ENCODE data around the gene PFDN4.
A peak's percentile ranks its signal among the peaks of the same experiment; 100 is the strongest.

Gene PFDN4, protein sequence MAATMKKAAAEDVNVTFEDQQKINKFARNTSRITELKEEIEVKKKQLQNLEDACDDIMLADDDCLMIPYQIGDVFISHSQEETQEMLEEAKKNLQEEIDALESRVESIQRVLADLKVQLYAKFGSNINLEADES

DNA sequence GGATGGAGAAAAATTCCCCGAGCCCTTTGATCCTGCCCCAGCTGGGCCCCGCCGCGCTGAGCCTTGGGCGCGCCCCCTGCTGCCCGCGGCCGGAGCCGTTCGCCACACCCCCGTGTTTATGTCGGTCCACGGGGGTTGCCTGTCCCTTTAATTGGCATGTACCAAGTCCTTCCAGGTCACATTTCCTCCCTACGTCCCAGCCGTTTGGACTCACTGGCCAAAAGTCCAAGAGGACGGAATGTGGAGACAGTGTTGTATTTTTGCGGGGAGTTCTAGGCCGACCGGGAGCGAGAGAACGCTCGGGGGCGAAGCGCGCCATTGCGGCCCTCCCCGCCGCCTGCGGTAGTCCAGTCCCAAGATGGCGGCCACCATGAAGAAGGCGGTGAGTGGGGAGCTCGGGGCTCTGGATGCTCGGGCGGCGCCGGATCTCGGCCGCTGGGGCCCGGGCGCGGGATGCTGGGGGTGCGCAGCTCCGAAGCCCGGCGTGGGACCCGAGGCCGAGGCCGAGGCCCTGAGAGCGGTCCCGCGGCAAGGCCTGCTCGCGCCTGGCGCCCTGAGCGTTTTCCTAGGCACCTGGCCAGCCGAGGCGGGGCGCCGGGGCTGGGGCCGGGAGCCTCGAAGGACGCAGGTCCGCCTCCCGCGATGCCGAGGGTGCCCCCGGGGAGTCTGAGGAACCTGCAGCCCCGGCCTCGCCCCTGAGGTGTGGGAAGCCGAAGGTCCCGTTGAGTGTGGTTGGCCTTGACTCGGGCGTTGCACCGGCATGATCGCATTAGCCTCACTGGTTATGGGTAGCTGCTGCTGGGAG lies at the start of gene PFDN4:
PFDN4 (plus strand) TSS at position 345 of the 805 bp plus-strand sequence; CDS start at position 359, 14 bp downstream.
- H3K9me2 ChIP-seq (replicated peaks; ENCODE audit: control insufficient read depth, low read length) = no peaks in the 10 kb centered on the region
- H3K27me3 ChIP-seq (ENCODE audit: control insufficient read depth, low read length) = peaks cover 10% of the 10 kb centered on the region; the same call in 1 of the 2 replicates
- H3K9me3 ChIP-seq (ENCODE audit: control insufficient read depth, insufficient read depth, low read length) = no peaks in the 10 kb centered on the region
- H3K4me1 ChIP-seq (ENCODE audit: control insufficient read depth, low read length) = peaks cover 12% of the 10 kb centered on the region
- peaks cover 50% of the 10 kb centered on the region for H3K79me2 ChIP-seq (ENCODE audit: control insufficient read depth, low read length)
- H3K4me3 ChIP-seq (ENCODE audit: low read length) = peak within 1 kb of the TSS; percentile 90
- no peaks in the 10 kb centered on the region for H4K20me1 ChIP-seq (ENCODE audit: control insufficient read depth, insufficient read depth, low read depth, low read length)
- peak within 1 kb of the TSS; percentile 54 for H3K27ac ChIP-seq (ENCODE audit: low read depth, low read length)
- H3F3A ChIP-seq (ENCODE audit: control insufficient read depth, insufficient read depth) = no peaks in the 10 kb centered on the region
- no peak for TF ChIP-seq EZH2phosphoT487 (IDR thresholded peaks at IDR 0.05; ENCODE audit: borderline replicate concordance, low read length)
- TF ChIP-seq, protein P1, sequence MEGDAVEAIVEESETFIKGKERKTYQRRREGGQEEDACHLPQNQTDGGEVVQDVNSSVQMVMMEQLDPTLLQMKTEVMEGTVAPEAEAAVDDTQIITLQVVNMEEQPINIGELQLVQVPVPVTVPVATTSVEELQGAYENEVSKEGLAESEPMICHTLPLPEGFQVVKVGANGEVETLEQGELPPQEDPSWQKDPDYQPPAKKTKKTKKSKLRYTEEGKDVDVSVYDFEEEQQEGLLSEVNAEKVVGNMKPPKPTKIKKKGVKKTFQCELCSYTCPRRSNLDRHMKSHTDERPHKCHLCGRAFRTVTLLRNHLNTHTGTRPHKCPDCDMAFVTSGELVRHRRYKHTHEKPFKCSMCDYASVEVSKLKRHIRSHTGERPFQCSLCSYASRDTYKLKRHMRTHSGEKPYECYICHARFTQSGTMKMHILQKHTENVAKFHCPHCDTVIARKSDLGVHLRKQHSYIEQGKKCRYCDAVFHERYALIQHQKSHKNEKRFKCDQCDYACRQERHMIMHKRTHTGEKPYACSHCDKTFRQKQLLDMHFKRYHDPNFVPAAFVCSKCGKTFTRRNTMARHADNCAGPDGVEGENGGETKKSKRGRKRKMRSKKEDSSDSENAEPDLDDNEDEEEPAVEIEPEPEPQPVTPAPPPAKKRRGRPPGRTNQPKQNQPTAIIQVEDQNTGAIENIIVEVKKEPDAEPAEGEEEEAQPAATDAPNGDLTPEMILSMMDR (IDR thresholded peaks at IDR 0.05; ENCODE audit: low read depth, low read length, poor library complexity, severe bottlenecking) = peak; percentile 88
- H3K36me3 ChIP-seq (ENCODE audit: control insufficient read depth, low read length) = no peaks in the 10 kb centered on the region; the same call in 1 of the 2 replicates
- H3K4me2 ChIP-seq (ENCODE audit: low read length) = peak within 1 kb of the TSS; percentile 77

DNA sequence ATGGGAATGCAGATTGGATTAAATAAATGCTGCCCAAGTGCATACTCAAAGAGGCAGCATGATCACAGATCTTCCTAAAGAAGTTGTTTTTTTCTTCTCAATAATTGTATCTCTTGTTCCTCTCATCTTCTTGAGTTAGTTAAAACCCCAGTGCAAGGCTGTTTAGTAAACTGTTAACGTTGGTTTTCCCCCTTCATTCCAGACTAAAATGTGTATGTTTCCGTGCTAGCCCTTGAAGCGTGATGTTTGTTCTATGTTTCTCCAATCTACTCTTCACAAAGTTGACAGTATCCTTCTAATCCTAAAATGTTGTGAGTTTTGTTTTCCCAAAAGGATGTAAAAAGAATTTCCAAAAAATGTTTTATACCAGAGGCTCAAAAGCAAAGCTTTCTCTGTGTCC lies 49.7 kb upstream of the PFDN4 start:
- Histone ChIP-seq H3F3A (ENCODE audit: control insufficient read depth, insufficient read depth) (no peaks in the 10 kb centered on the region), H3K36me3 (ENCODE audit: control insufficient read depth, low read length) (no peaks in the 10 kb centered on the region), H3K79me2 (ENCODE audit: control insufficient read depth, low read length) (no peaks in the 10 kb centered on the region), H3K27me3 (ENCODE audit: control insufficient read depth, low read length) (no peaks in the 10 kb centered on the region), H3K4me1 (ENCODE audit: control insufficient read depth, low read length) (no peaks in the 10 kb centered on the region), H3K4me3 (ENCODE audit: low read length) (no peak overlapping the region), H3K9me2 (replicated peaks; ENCODE audit: control insufficient read depth, low read length) (no peaks in the 10 kb centered on the region), H4K20me1 (ENCODE audit: control insufficient read depth, insufficient read depth, low read depth, low read length) (no peaks in the 10 kb centered on the region; the same call in 1 of the 2 replicates), H3K9me3 (ENCODE audit: control insufficient read depth, insufficient read depth, low read length) (no peaks in the 10 kb centered on the region), H3K4me2 (ENCODE audit: low read length) (no peak overlapping the region), H3K27ac (ENCODE audit: low read depth, low read length) (no peak overlapping the region)
- no peak for TF ChIP-seq EZH2phosphoT487 (IDR thresholded peaks at IDR 0.05; ENCODE audit: borderline replicate concordance, low read length)
- TF ChIP-seq, protein P1 (IDR thresholded peaks at IDR 0.05; ENCODE audit: low read depth, low read length, poor library complexity, severe bottlenecking) = no peak

DNA sequence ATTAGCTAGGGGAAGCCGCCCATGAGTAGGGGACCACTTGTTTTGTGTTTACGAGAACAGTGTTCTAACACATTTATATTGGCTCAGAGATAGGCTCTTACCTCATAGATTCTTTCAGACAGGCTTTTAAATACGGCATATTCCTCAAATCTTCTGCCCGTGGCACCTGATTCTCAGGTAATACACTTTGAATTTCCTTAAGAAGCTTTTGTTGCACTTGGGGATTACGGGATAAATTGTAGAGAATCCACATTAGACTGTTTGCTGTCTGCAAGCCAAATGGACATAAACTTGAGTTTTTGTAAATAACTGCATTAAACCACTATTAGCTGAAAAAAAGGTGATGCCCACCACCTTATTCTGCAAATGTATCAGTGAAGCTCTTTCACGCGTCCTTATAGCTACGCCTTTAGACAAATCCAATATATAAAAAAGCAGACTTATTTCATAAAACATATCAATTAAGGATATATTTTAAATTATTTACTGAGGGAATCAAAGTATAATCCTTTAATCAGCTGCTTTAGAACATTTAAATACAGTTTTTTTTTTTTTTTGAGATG lies 49.0 kb upstream of the PFDN4 start:
- Histone ChIP-seq H3K27me3 (ENCODE audit: control insufficient read depth, low read length) (no peaks in the 10 kb centered on the region), H3K36me3 (ENCODE audit: control insufficient read depth, low read length) (no peaks in the 10 kb centered on the region), H3K9me3 (ENCODE audit: control insufficient read depth, insufficient read depth, low read length) (no peaks in the 10 kb centered on the region), H3K4me2 (ENCODE audit: low read length) (no peak overlapping the region), H3K4me3 (ENCODE audit: low read length) (no peak overlapping the region), H3K9me2 (replicated peaks; ENCODE audit: control insufficient read depth, low read length) (no peaks in the 10 kb centered on the region), H3K79me2 (ENCODE audit: control insufficient read depth, low read length) (no peaks in the 10 kb centered on the region), H3K27ac (ENCODE audit: low read depth, low read length) (no peak overlapping the region), H3F3A (ENCODE audit: control insufficient read depth, insufficient read depth) (no peaks in the 10 kb centered on the region), H4K20me1 (ENCODE audit: control insufficient read depth, insufficient read depth, low read depth, low read length) (no peaks in the 10 kb centered on the region; the same call in 1 of the 2 replicates), H3K4me1 (ENCODE audit: control insufficient read depth, low read length) (no peaks in the 10 kb centered on the region)
- TF ChIP-seq, protein P1 (IDR thresholded peaks at IDR 0.05; ENCODE audit: low read depth, low read length, poor library complexity, severe bottlenecking) = no peak
- no peak for TF ChIP-seq EZH2phosphoT487 (IDR thresholded peaks at IDR 0.05; ENCODE audit: borderline replicate concordance, low read length)
